ENCODE results near the gene GRM2.

- TF ChIP-seq, protein P1, sequence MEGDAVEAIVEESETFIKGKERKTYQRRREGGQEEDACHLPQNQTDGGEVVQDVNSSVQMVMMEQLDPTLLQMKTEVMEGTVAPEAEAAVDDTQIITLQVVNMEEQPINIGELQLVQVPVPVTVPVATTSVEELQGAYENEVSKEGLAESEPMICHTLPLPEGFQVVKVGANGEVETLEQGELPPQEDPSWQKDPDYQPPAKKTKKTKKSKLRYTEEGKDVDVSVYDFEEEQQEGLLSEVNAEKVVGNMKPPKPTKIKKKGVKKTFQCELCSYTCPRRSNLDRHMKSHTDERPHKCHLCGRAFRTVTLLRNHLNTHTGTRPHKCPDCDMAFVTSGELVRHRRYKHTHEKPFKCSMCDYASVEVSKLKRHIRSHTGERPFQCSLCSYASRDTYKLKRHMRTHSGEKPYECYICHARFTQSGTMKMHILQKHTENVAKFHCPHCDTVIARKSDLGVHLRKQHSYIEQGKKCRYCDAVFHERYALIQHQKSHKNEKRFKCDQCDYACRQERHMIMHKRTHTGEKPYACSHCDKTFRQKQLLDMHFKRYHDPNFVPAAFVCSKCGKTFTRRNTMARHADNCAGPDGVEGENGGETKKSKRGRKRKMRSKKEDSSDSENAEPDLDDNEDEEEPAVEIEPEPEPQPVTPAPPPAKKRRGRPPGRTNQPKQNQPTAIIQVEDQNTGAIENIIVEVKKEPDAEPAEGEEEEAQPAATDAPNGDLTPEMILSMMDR (IDR thresholded peaks at IDR 0.05), result no peak
- TF ChIP-seq POLR2A (IDR thresholded peaks at IDR 0.05), result no peak
- no peak for TF ChIP-seq EP300 (IDR thresholded peaks at IDR 0.05)
Observed at GRCh38 chr3:51712038-51712420, 5.2 kb downstream of the GRM2 start.

Measured in tibial nerve (tissue), 4 donors.